HG03095 (cell line): ENCODE results near the gene CDH4.

ENCODE experiments used
- ATAC-seq: cut with Tn5 transposase; IDR thresholded peaks from one replicate; pipeline ENCODE4 v1.9.1; 2021; ENCODE audit warnings: moderate library complexity; ENCODE audit not compliant: unreplicated experiment

CDH4 gene

GRCh38 chr20:61816606-61817460 is 564.8 kb downstream of the CDH4 start:
- no peak for ATAC-seq

- no peak for ATAC-seq
Observed at GRCh38 chr20:61817575-61817974, 565.5 kb downstream of the CDH4 start.

- no peak for ATAC-seq
Observed at GRCh38 chr20:61818746-61819573, 566.9 kb downstream of the CDH4 start.

- ATAC-seq = no peak
Observed at GRCh38 chr20:61819574-61819846, 567.4 kb downstream of the CDH4 start.

GRCh38 chr20:61819921-61820825 is 568.1 kb downstream of the CDH4 start:
- no peak for ATAC-seq

- no peak for ATAC-seq
Observed at GRCh38 chr20:61821735-61822134, 569.7 kb downstream of the CDH4 start.

- ATAC-seq = no peak
Observed at GRCh38 chr20:61822396-61822795, 570.3 kb downstream of the CDH4 start.

- ATAC-seq = no peak
Observed at GRCh38 chr20:61823242-61823641, 571.2 kb downstream of the CDH4 start.

GRCh38 chr20:61828891-61829290 is 576.8 kb downstream of the CDH4 start:
- ATAC-seq = no peak

GRCh38 chr20:61829526-61829925 is 577.5 kb downstream of the CDH4 start:
- ATAC-seq = no peak

- no peak for ATAC-seq
Observed at GRCh38 chr20:61830241-61830930, 578.3 kb downstream of the CDH4 start.

- no peak for ATAC-seq
Observed at GRCh38 chr20:61830991-61831390, 578.9 kb downstream of the CDH4 start.

- ATAC-seq = no peak
Observed at GRCh38 chr20:61832181-61832580, 580.1 kb downstream of the CDH4 start.

- no peak for ATAC-seq
Observed at GRCh38 chr20:61833807-61834610, 581.9 kb downstream of the CDH4 start.

- no peak for ATAC-seq
Observed at GRCh38 chr20:61835301-61835700, 583.2 kb downstream of the CDH4 start.

GRCh38 chr20:61835791-61836350 is 583.8 kb downstream of the CDH4 start:
- ATAC-seq = no peak

GRCh38 chr20:61837200-61837599 is 585.1 kb downstream of the CDH4 start:
- ATAC-seq = no peak

- ATAC-seq = no peak
Observed at GRCh38 chr20:61839223-61839911, 587.3 kb downstream of the CDH4 start.
